ENCODE measurements around the gene IMMP2L. TPM values are rescaled to one million over a fixed set of nuclear protein-coding genes. Genes with fewer than 3 reads are reported as not detected.

The IMMP2L gene
- total RNA-seq, 1 experiment from 2014 or later: 8.8 TPM

DNA sequence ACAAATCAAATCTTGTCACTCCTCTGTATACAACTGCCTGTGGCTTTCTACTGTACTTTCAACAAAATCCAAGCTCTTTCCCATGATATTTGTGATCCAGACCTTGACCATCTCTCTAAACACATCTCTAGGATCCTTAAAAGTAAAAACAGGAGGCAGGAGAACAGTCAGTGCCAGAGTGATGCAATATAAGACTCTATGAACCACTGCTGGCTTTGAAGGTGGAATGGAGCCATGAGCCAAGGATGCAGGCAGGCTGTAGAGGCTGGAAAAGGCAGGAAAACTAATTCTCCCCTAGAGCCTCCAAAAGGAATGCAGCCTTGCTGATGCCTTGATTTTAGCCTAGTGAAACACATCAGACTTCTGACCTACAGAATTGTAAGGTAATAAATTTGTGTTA is 516.8 kb downstream of the IMMP2L start:
- no peak for DNase-seq (ENCODE audit: low read depth, low spot score)
- no peak for ATAC-seq
- H3K9me3 ChIP-seq (ENCODE audit: control insufficient read depth, insufficient read depth, low read depth, low read length): no peaks in the 10 kb centered on the region
- in situ Hi-C loops (cut with HindIII; ENCODE audit: low pct_unique_long_range_greater_than_20kb, low sequenced_read_pairs) (no loop called here), intact Hi-C loops (cut with micrococcal nuclease; ENCODE audit: unreplicated experiment) (no loop called here)
- H3K27me3 ChIP-seq (ENCODE audit: control insufficient read depth, insufficient read depth, low read length): no peaks in the 10 kb centered on the region
- H3K4me3 ChIP-seq (ENCODE audit: low read depth in 2 of 2, low read length in 2 of 2): no peak overlapping the region
- H3K4me1 ChIP-seq (ENCODE audit: control insufficient read depth, insufficient read depth, low read length): no peaks in the 10 kb centered on the region
- no peak overlapping the region for H3K27ac ChIP-seq (ENCODE audit: low read length)
- BruUV-seq (replicated peaks): no TSS peak
- POLR2A ChIA-PET: no interaction called here
- no peaks in the 10 kb centered on the region for H3K36me3 ChIP-seq (ENCODE audit: control insufficient read depth, insufficient read depth, low read length)
- CTCF ChIA-PET: no interaction called here
- no peak for TF ChIP-seq SIN3A (IDR thresholded peaks at IDR 0.05; ENCODE audit: borderline replicate concordance, insufficient read depth, low read depth, low read length)
- TF ChIP-seq, protein P1, sequence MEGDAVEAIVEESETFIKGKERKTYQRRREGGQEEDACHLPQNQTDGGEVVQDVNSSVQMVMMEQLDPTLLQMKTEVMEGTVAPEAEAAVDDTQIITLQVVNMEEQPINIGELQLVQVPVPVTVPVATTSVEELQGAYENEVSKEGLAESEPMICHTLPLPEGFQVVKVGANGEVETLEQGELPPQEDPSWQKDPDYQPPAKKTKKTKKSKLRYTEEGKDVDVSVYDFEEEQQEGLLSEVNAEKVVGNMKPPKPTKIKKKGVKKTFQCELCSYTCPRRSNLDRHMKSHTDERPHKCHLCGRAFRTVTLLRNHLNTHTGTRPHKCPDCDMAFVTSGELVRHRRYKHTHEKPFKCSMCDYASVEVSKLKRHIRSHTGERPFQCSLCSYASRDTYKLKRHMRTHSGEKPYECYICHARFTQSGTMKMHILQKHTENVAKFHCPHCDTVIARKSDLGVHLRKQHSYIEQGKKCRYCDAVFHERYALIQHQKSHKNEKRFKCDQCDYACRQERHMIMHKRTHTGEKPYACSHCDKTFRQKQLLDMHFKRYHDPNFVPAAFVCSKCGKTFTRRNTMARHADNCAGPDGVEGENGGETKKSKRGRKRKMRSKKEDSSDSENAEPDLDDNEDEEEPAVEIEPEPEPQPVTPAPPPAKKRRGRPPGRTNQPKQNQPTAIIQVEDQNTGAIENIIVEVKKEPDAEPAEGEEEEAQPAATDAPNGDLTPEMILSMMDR (IDR thresholded peaks at IDR 0.05): no peak
- TF ChIP-seq, protein P2, sequence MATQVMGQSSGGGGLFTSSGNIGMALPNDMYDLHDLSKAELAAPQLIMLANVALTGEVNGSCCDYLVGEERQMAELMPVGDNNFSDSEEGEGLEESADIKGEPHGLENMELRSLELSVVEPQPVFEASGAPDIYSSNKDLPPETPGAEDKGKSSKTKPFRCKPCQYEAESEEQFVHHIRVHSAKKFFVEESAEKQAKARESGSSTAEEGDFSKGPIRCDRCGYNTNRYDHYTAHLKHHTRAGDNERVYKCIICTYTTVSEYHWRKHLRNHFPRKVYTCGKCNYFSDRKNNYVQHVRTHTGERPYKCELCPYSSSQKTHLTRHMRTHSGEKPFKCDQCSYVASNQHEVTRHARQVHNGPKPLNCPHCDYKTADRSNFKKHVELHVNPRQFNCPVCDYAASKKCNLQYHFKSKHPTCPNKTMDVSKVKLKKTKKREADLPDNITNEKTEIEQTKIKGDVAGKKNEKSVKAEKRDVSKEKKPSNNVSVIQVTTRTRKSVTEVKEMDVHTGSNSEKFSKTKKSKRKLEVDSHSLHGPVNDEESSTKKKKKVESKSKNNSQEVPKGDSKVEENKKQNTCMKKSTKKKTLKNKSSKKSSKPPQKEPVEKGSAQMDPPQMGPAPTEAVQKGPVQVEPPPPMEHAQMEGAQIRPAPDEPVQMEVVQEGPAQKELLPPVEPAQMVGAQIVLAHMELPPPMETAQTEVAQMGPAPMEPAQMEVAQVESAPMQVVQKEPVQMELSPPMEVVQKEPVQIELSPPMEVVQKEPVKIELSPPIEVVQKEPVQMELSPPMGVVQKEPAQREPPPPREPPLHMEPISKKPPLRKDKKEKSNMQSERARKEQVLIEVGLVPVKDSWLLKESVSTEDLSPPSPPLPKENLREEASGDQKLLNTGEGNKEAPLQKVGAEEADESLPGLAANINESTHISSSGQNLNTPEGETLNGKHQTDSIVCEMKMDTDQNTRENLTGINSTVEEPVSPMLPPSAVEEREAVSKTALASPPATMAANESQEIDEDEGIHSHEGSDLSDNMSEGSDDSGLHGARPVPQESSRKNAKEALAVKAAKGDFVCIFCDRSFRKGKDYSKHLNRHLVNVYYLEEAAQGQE (IDR thresholded peaks at IDR 0.05; ENCODE audit: insufficient read depth in 1 of 2, low read depth in 2 of 2, low read length in 1 of 2): no peak
- no peak for TF ChIP-seq POLR2AphosphoS5 (IDR thresholded peaks at IDR 0.05; ENCODE audit: low read depth, low read length)
- TF ChIP-seq TCF7L2 (IDR thresholded peaks at IDR 0.05; ENCODE audit: low read depth, low read length): no peak

DNA sequence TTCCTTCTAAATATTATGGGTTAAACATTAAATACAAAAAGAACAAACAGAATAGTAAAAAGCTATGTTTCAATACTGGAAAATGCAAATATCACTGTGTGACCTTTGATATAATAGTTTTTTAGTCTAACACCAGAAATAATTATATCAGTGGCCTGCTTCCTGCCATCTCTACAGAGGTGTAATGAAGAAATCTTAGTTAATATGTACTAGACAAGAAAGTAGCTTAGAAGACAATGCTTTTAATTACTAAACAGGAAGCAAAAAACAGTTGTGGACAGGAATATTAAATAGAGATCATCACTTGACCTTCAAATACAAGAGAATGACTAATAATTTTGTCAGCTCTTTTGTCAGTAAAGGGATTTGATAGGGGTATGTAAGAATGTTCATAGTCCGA is 518.7 kb downstream of the IMMP2L start:
- TF ChIP-seq, protein P2 (IDR thresholded peaks at IDR 0.05; ENCODE audit: insufficient read depth in 1 of 2, low read depth in 2 of 2, low read length in 1 of 2): no peak
- TF ChIP-seq POLR2AphosphoS5 (IDR thresholded peaks at IDR 0.05; ENCODE audit: low read depth, low read length) (no peak), SIN3A (IDR thresholded peaks at IDR 0.05; ENCODE audit: borderline replicate concordance, insufficient read depth, low read depth, low read length) (no peak), TCF7L2 (IDR thresholded peaks at IDR 0.05; ENCODE audit: low read depth, low read length) (no peak)
- TF ChIP-seq, protein P1 (IDR thresholded peaks at IDR 0.05): no peak
- DNase-seq (ENCODE audit: low read depth, low spot score) (no peak), ATAC-seq (no peak)
- ChIA-PET CTCF (no interaction called here), POLR2A (no interaction called here)
- H3K4me1 ChIP-seq (ENCODE audit: control insufficient read depth, insufficient read depth, low read length): no peaks in the 10 kb centered on the region
- H3K27me3 ChIP-seq (ENCODE audit: control insufficient read depth, insufficient read depth, low read length): no peaks in the 10 kb centered on the region
- no peak overlapping the region for H3K4me3 ChIP-seq (ENCODE audit: low read depth in 2 of 2, low read length in 2 of 2)
- no peaks in the 10 kb centered on the region for H3K9me3 ChIP-seq (ENCODE audit: control insufficient read depth, insufficient read depth, low read depth, low read length)
- in situ Hi-C loops (cut with HindIII; ENCODE audit: low pct_unique_long_range_greater_than_20kb, low sequenced_read_pairs): no loop called here
- intact Hi-C loops (cut with micrococcal nuclease; ENCODE audit: unreplicated experiment): no loop called here
- no peaks in the 10 kb centered on the region for H3K36me3 ChIP-seq (ENCODE audit: control insufficient read depth, insufficient read depth, low read length)
- no TSS peak for BruUV-seq (replicated peaks)
- H3K27ac ChIP-seq (ENCODE audit: low read length): no peak overlapping the region
